ENCODE results near the gene TMEM229B.

- TF ChIP-seq CTCF (IDR thresholded peaks at IDR 0.05; ENCODE audit: poor library complexity, severe bottlenecking) (no peak), EP300 (conservative IDR thresholded peaks at IDR 0.05; ENCODE audit: poor library complexity, severe bottlenecking) (no peak), POLR2AphosphoS5 (IDR thresholded peaks at IDR 0.05) (no peak), RAD21 (conservative IDR thresholded peaks at IDR 0.05) (no peak), EZH2 (IDR thresholded peaks at IDR 0.05; ENCODE audit: borderline replicate concordance, insufficient read depth, low read length, poor library complexity, severe bottlenecking) (no peak), REST (IDR thresholded peaks at IDR 0.05; ENCODE audit: borderline replicate concordance) (no peak)
These were observed 56.4 kb downstream of the TMEM229B start for GRCh38 chr14:67432050-67432564.

Measured in neural cell (in vitro differentiated cells).